Urinary bladder (tissue), 4 donors: Measurements from ENCODE around the gene CLCN4. TPM values are rescaled to one million over a fixed set of nuclear protein-coding genes. Genes with fewer than 3 reads are reported as not detected.

Experiments
- DNase-seq: peaks from one replicate; pipeline ENCODE4 v3.0.0-alpha.2; 2015; ENCODE audit errors: extremely low spot score
- H3K27ac ChIP-seq: one replicate; pipeline ENCODE4 v1.5.1; 2013; ENCODE audit warnings: low read depth, mild to moderate bottlenecking, moderate library complexity
- H3K36me3 ChIP-seq: one replicate; pipeline ENCODE4 v1.6.1; 2013; ENCODE audit warnings: mild to moderate bottlenecking, moderate library complexity; ENCODE audit not compliant: insufficient read depth
- H3K4me1 ChIP-seq: one replicate; pipeline ENCODE4 v1.6.1; 2013; ENCODE audit warnings: mild to moderate bottlenecking, moderate library complexity; ENCODE audit not compliant: insufficient read depth
- H3K4me3 ChIP-seq: one replicate; pipeline ENCODE4 v1.5.1; 2013; ENCODE audit warnings: low read depth, low read length
- WGBS: extraction: QIAGEN DNeasy Blood & Tissue Kit; methylation state at CpG from one replicate; pipeline ENCODE4 v1.1.7; 2013; 5-methylcytosine and 5-hydroxymethylcytosine counted together
- polyA plus RNA-seq: library from polyadenylated mRNA; stranded (reverse); fragments of 200-250 nt; gene quantifications from one replicate; pipeline ENCODE4 v1.2.3, GENCODE V29; 2013
- total RNA-seq: library from RNA; depleted of rRNA; stranded (reverse); fragments of >200 nt; gene quantifications from one replicate; pipeline ENCODE4 v1.2.3, GENCODE V29; 2014
- donor health status: healthy with polysubstance abuse.
- donor health status: healthy.

The CLCN4 gene
- total and polyA plus RNA-seq, 2 donors, result 1.0 to 4.4 TPM

DNA sequence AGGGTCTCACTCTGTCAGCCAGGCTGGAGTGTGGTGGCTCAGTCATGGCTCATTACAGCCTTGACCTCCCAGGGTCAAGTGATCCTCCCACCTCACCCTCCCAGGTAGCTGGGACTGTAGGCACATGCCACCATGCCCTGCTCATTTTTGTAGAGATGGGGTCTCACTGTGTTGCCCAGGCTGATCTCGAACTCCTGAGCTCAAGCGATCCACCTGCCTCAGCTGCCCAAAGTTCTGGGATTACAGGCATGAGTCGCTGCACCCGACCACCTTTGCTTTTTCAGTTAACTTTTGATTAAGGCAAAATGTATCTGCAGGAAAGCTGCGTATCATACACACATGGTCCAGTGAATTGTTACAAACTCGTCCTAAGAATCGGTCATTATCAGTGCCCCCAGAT, 16.5 kb upstream of the CLCN4 start:
- 97% methylated on average over 7 of the region's 7 CpGs for WGBS
- Histone ChIP-seq H3K27ac (no peak overlapping the region), H3K36me3 (peaks cover 4% of the 10 kb centered on the region), H3K4me3 (no peak overlapping the region), H3K4me1 (no peaks in the 10 kb centered on the region)
- no peak for DNase-seq

DNA sequence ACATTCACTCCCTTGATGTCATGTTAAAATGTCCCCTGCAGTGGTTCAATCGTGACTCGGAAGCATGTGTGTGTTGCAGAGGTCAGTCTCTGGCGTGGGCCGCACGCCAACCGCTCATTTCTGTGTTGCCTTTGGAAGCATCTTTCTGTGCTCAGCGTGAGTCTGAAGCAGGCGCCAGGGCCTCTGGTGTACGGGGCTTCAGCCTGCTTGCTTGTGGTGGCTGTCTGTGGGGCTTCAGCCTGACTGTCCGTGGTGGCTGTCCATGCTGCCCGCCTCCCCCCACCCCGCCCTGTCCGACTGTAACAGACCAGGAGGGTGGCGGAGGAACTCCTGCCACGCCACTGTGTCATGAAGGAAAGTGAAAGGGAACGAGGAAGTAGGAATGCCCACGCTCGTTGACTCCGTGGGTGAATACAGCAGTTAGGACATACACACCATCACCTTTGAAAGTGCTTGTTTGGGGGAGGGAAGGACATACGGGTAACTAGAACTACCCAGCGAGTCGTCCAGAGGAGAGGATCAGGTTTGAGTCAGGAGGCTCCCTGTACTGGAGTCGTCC, 14.7 kb upstream of the CLCN4 start:
- 92% methylated on average over 23 of the region's 23 CpGs for WGBS

DNA sequence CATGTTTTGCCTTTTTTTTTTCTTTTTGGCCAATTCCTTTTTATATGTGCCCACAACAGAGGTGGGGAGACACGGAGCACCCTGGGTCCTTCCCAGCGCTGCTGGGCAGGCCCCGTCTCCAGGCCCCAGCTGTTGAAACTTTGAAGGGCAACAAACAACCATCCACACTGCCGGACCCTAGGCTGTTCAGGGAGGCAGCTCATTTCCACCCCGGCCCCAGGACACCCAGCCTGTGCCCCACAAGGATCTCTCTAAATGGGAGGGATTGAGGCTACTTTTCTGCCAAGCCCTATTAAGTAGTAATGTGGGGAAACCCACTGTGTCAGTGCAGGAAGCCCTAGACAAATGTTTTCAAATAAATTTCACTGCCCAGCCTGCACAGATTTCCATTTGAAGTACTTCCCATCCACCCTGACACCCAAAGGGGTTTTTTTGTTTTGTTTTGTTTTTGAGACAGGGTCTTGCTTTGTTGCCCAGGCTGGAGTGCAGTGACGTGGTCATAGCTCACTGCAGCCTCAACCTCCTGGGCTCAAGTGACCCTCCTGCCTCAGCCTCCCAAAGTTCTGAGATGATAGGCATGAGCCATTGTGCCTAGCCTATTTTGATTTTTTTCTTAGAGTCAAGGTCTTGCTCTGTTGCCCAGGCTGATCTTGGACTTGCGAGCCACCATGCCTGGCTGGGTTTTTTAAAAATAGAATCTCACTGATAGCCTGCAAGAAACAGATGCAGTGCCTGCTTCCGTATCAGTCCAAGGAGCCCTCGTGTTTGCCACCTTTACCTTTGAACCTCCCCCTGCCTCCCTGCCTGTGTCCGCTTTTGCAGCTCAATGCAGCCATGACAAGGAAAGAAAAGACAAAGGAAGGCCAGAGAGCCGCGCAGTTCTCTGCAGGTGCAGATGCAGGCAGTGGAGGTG, 13.4 kb upstream of the CLCN4 start:
- H3K27ac ChIP-seq, result no peak overlapping the region
- H3K36me3 ChIP-seq, result peaks cover 4% of the 10 kb centered on the region
- 96% methylated on average over 12 of the region's 12 CpGs for WGBS
- no peak for DNase-seq
- H3K4me3 ChIP-seq, result no peak overlapping the region
- no peaks in the 10 kb centered on the region for H3K4me1 ChIP-seq

More for the DNA sequence above, 14.7 kb upstream of the CLCN4 start:
- Histone ChIP-seq H3K36me3 (peaks cover 4% of the 10 kb centered on the region), H3K4me3 (no peak overlapping the region), H3K27ac (no peak overlapping the region), H3K4me1 (no peaks in the 10 kb centered on the region)
- no peak for DNase-seq

DNA sequence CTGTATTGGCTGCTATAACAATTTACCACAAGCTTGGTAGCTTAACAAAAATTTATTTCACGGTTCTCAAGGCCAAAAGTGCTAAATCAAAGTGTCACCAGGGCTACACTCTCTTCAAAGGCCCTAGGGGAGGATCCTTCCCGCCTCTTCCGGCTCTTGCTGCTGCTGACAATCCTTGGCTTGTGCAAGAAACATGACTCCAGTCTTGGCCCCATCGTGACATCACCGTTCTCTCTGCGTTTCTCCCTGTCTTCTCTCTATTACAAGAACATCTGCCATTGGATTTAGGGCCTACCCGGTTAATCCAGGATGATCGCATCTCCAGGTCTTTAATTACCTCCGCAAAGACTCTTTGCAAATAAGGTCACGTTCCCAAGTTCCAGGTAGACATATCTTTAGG, 10.4 kb upstream of the CLCN4 start:
- WGBS, result 85% methylated on average over 10 of the region's 10 CpGs
- Histone ChIP-seq H3K36me3 (peaks cover 1% of the 10 kb centered on the region), H3K4me3 (no peak overlapping the region), H3K4me1 (no peaks in the 10 kb centered on the region), H3K27ac (no peak overlapping the region)
- DNase-seq, result no peak

DNA sequence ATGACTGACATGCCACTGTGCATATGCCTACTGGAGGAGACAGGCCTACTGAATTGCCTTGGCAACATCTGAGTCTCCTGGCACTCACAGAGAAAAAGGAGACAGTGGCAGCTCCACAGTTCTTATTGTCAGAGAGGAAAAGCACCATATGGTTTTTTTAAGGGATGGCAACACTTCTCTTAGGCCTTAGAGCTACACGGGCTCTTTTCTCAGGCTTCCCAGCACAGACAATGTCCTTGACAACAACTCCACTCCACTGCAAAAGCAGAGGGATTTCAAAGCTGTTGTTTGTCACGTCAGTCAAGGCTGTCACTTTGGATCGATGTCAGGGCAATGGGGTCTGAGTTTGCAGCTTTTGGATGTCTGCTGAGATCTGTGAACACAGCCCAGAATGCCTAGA, 4.7 kb upstream of the CLCN4 start:
- Histone ChIP-seq H3K27ac (no peak overlapping the region), H3K4me3 (no peak overlapping the region), H3K36me3 (no peaks in the 10 kb centered on the region), H3K4me1 (no peaks in the 10 kb centered on the region)
- no peak for DNase-seq
- WGBS, result 65% methylated on average over 3 of the region's 3 CpGs

DNA sequence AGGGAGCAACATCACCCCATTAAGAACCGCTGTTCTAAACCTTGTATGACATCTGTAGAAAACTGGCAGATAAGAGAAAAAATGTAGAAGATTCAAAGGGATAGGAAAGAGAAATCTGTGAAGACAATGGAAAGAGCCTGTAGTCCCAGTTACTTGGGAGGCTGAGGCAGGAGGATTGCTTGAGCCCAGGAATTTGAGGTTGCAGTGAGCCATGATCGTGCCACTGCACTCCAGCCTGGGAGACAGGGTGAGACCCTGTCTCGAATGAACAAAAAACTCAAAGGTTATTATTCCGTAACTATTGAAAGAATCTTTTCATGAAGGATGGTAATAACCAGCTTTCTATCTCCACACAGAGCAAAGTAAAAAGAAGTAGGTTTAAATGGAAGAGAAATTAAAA, 1.6 kb upstream of the CLCN4 start:
- WGBS, result 87% methylated on average over 4 of the region's 4 CpGs
- H3K4me3 ChIP-seq, result no peak overlapping the region

DNA sequence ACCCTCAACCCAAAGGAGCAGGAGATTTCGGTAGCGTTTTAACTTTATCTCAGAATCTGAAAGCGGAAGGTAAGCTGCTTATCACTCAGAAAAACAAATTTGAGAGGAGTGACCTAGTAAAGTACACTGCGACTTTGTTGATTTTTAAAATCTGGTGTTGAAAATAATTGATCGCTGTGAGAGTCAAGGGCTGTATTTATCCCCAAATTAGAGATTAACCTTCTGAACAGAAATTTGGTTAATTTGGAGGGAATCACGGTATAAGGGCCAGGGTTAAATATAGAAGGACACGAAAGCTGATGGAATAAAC, 212 bp downstream of the CLCN4 start:
- DNase-seq, result no peak
- WGBS, result 14% methylated on average over 7 of the region's 7 CpGs
- H3K27ac ChIP-seq, result no peak overlapping the region
- H3K4me3 ChIP-seq, result no peak overlapping the region
- no peaks in the 10 kb centered on the region for H3K4me1 ChIP-seq
- no peaks in the 10 kb centered on the region for H3K36me3 ChIP-seq

More for the DNA sequence above, 1.6 kb upstream of the CLCN4 start:
- no peak for DNase-seq
- Histone ChIP-seq H3K4me1 (no peaks in the 10 kb centered on the region), H3K36me3 (no peaks in the 10 kb centered on the region), H3K27ac (no peak overlapping the region)

DNA sequence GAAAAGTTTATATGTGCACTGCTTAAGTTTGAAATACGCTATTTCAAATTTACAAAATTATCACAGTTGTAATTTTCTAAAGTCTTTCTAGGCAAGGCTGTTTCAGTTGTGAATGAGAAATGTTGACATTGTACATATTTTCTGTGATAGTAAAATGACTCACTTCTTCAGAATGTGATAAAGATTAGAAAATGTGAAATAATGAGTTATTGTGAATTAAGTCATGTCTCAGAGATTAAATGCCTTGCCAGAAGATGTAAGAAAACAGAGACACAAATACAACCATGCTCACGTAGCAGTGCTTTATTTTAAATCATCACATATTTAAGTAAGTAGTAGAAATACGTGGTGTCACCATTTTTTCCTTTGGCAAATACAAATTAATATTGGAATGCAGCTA, 768 bp downstream of the CLCN4 start:
- DNase-seq, result no peak
- Histone ChIP-seq H3K4me3 (no peak overlapping the region), H3K27ac (no peak overlapping the region), H3K4me1 (no peaks in the 10 kb centered on the region), H3K36me3 (no peaks in the 10 kb centered on the region)
- 32% methylated on average over 3 of the region's 3 CpGs for WGBS

DNA sequence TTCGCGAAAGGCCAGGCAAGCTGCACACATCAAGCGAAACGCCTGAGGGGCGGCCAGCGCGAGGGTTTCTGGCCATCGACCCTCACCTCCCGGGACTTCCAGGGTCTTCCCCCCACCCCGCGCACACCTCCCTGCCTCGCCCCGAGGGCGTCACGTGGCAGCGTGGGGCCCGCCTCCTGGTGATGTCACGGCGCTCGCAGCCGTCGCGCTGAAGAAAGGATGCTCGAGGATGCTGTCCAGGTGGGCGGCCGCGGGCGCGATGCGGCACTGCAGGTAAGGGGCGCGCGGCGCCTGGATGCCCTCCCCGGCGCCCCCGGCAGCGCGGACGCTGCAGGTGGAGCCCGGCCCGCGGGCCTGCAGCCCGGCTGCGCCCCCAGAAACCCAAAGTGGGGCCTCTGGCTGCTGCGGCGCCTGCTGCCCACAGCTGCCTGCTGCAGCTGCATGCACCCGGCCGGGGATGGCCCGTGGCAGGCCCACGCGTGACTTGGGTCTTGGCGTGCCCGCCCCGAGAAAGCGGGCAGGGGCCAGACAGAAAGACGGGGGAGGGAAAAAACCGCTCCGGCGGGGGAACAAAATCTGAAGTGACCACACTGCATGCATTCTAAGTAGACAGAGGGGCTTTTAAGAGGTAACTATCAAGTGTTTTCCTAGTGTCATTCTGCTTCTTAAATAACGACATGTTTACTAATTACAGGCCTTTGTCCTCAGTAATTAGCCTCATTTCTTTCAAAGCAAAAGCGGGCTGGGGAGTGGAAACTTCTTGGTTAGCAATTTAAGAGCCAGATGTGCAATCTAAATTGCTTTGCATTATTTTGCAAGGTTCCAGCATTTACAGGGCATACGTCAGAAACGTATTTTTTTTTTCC, 1.7 kb downstream of the CLCN4 start:
- no peak overlapping the region for H3K27ac ChIP-seq
- H3K4me3 ChIP-seq, result no peak overlapping the region
- H3K36me3 ChIP-seq, result no peaks in the 10 kb centered on the region
- DNase-seq, result no peak
- no peaks in the 10 kb centered on the region for H3K4me1 ChIP-seq
- 12% methylated on average over 64 of the region's 64 CpGs for WGBS

DNA sequence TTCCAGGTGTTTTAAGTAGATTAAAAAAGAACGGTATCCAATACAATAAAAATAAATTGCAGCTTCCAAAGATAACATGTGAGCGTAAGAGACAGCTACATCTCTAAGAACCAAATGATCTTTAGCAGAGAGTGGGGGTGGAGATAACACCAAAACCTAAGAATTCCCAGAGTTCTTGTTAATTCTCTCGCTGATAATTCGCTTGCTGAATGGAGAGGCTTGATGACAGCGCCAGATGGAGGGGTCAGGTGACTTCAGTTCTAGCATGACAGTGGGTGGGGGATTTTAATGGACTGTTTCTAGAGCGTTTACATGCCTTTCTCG, 2.3 kb downstream of the CLCN4 start:
- DNase-seq, result no peak
- Histone ChIP-seq H3K4me3 (no peak overlapping the region), H3K36me3 (no peaks in the 10 kb centered on the region), H3K27ac (no peak overlapping the region), H3K4me1 (no peaks in the 10 kb centered on the region)
- 83% methylated on average over 7 of the region's 7 CpGs for WGBS

DNA sequence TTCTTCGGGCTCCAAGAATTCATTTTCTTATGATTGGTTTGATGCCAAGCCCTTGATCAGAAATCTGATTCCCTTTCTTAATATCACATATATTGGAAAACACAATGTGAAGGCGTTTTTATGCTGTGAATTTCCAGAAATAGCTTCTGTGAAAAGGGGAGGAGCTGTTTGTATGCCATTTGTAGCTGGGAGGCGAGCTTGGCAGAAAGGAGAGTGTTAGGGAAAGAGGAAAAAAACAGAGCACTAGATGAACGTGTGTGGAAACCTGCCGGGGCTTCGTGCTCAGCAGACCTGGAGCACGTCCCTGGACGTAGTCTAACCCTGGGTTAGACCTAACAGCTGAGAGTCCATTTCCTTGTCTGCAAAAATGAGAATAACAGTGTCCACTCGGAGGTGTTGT, 3.4 kb downstream of the CLCN4 start:
- Histone ChIP-seq H3K27ac (no peak overlapping the region), H3K4me3 (no peak overlapping the region), H3K36me3 (no peaks in the 10 kb centered on the region), H3K4me1 (no peaks in the 10 kb centered on the region)
- whole genome bisulfite sequencing, result 91% methylated on average over 9 of the region's 9 CpGs
- no peak for DNase-seq

DNA sequence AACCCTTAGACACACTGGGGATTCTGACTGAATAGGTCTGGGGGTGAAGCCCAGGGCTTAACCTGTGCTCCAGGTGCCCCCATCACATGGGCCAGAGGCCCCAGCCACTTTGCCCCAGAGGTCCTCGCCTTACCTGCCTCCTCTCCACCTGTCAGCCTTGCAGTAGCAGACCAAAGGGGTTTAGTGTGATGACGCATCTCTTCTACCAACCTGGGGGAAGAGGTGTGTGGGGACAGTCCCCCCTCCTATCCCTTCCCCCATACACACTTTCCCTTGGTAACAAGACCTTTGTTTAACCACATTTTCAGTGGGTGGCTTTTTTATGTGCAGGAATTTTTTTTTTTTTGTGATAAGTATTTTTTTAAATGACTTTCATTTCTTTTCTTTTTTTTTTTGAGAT, 6.3 kb downstream of the CLCN4 start:
- H3K27ac ChIP-seq, result no peak overlapping the region
- no peak overlapping the region for H3K4me3 ChIP-seq
- no peak for DNase-seq
- no peaks in the 10 kb centered on the region for H3K36me3 ChIP-seq
- WGBS, result 98% methylated on average over 2 of the region's 2 CpGs
- no peaks in the 10 kb centered on the region for H3K4me1 ChIP-seq

DNA sequence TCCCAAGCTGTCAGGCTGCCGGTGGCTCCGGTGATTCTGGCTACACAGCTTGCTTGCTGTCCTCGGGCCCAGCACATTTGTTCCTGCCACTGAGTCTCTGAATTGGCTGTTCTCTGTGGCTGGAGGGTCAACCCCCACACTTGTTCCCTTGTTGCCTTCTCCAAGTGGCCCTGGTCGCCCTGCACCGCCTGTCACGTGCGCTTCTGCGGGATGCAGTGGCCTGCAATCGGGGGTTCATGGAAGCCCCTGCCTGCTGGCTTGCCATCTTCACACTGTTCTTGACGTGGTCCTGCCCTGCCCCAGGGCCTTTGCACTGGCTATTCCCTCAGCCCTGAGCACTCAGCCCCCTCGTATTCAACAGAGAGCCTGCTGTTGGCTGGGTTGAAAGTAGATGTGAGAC, 8.1 kb downstream of the CLCN4 start:
- no peaks in the 10 kb centered on the region for H3K36me3 ChIP-seq
- no peak overlapping the region for H3K4me3 ChIP-seq
- H3K4me1 ChIP-seq, result no peaks in the 10 kb centered on the region
- DNase-seq, result no peak
- no peak overlapping the region for H3K27ac ChIP-seq
- WGBS, result 97% methylated on average over 11 of the region's 11 CpGs
